NCI-H460 (cell line): ENCODE data around the gene KAZN. TPM values are rescaled to one million over a fixed set of nuclear protein-coding genes. Genes with fewer than 3 reads are reported as not detected.

Experiments
- DNase-seq: peaks from one replicate; pipeline ENCODE4 v3.0.0-alpha.2; 2016; ENCODE audit warnings: low read depth; ENCODE audit errors: extremely low read depth
- total RNA-seq: library from RNA; depleted of rRNA; stranded (reverse); fragments of >200 nt; shearing (Covaris generic); gene quantifications from 2 replicates; pipeline ENCODE4 v1.2.3, GENCODE V29; 2014

Gene KAZN
- total RNA-seq, 1 experiment from 2014 or later: 1.9 TPM

DNA sequence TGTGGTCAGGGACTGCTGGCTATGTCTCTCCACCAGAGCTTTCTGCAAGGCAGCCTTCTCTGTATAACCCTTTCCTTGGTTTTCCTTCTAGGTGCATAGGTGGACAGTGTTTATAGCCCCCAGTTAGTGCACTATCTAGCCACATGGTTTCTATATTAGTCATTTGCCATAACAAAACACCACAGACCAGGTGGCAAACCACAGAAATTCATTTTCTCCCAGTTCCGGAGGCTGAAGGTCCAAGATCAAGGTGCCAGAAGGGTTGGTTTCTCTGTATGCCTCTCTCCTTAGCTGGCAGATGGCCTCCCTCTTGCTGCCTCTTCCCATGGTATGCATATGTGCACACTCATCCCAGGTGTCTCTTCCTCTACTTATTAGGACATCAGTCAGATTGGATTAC lies 106.4 kb downstream of the KAZN start:
- DNase-seq: no peak

DNA sequence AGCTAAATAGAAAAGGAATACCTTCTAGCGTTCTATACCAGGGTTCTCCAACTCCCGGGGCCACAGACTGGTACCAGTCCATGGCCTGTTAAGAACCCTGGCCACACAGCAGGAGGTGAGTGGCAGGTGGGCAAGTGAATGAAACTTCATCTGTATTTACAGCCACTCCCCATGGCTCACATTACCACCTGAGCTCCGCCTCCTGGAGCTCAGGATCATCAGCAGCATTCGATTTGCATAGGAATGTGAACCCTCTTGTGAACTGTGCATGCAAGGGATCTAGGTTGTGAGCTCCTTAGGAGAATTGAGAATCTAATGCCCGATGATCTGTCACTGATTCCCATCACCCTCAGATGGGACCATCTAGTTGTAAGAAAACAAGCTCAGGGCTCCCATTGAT lies 107.3 kb downstream of the KAZN start:
- no peak for DNase-seq

DNA sequence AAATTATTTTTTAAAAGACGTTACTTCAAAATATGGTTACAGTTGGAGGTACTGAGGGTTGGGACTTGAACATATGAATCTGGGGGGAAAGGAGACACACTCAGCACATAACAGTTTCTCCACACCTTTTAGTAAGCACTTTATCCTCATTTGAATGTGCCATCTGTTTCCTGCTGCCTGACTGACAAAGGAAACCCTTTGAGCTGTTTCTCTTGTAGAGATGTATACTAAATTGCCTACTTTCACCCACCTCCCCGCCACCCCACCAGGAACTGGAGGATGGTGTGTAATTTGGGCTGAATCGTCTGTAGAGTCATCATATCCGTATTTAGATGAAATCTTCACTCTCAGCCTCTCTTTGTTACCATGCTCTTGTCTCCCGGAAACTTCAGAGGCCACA lies 108.1 kb downstream of the KAZN start:
- DNase-seq: no peak

DNA sequence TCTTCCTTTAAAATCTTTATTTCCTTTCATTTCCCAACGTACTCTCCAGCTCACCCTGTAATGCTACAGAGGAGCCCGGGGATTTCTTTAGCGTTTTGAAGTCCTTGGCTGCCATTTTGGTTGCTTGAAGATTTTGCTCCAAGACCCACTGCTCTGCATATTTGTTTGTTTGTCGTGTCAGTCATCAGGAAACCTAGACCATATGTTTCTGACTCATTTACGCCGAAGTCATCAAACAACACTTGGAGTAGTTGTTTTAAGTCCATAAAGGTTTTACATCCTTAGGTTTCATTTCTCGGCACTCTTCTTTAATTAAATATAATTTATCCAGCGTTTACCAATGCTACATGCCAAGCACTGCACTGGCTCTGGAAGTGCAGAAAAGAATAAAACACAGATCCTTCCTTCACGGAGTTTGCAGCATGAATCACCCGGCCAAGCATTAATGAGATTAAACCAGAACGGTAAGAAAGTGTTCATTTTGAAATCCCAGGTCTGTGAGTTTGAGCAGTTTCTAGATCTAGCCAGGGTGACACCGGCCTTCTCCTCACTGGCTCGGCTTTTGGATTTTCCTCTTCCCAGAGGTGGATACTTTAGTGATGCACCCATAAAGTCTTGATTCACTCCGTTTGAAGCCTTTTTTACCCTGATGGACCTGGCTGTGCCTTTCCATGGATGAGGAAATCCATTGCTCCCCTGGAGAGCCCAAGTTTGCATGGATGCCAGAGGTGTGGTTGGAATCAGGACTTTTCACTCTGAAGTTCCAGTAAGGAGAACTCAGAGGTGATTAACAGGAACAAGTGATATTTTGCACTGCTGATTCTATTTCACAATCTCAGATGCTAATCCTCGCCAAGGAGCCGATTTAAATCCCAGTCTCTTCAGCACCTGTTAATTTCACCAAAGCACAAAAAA lies 109.3 kb downstream of the KAZN start:
- DNase-seq: no peak

DNA sequence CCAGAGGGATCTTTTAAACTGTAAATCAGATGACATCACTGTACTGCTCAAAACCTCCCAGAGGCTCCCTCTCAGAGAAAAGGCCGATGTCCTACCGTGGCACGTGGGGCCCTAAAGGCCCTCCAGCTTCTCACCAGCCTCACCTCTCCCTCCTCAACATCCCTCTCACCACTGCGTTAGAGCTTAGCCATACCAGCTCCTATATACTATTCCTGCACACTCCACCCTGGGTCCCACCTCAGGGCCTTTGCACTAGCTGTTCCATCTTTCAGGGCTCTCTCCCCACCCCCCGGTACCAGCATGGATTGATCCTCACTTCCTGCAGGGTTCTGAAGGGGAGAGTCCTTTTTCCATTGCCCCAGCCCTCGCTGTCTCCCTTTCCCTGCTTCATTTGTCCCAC lies 111.8 kb downstream of the KAZN start:
- DNase-seq: no peak

DNA sequence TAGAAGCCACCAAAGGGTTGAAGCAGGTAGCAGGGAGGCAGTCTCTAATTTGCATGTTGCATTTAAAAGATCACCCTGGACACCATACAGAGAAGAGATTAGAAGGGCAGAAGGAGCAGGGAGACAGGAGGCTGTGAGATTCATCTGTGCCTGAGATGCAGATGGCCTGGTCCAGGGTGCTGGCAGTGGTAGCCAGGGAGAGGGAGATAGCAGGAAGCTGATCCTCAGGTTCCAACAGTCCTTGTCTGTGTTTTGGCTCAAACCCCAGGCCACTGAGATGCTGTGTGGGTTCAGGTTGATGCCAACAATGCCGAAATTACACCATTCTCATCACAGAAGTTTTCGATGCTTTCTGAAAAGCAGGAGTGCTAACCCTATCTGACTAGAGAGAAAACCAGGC lies 113.7 kb downstream of the KAZN start:
- DNase-seq: no peak

DNA sequence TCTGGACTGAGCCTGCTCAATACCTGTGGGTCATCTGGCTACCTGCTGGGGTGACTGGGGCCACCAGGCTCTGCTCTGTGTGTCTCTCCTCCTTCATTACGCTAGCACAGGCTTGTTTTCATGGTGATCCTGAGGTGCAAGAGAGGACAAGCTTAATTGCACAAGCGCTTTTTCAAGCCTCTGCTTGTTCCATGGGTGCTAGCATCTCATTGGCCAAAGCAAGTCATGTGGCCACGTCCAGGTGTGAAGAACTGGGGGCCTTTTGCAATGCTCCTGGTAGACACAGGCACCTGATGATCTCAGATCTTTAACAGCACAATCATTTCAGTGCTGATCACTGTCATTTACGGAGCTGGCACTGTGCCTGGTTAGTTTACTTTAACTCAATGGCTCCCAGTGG lies 114.6 kb downstream of the KAZN start:
- DNase-seq: no peak

DNA sequence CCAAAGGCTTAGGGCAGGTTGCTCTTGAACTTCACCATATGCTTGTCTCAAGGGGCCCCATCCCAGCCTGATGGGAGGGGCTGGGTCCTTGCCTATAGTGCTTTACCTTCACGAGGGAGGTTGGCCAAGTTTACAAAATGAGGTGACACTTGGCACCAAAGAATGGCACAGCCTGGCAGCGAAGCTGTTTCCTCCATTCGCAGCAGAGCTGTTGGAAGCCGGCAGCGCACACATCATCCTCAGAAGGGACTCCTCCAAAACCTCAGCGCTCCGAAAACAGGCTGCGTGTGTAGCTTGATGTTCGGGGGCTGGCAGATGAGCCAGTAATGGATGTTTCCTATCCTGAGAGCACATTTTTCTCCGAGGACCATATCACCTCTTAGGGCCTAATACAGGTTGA lies 116.8 kb downstream of the KAZN start:
- DNase-seq: no peak

DNA sequence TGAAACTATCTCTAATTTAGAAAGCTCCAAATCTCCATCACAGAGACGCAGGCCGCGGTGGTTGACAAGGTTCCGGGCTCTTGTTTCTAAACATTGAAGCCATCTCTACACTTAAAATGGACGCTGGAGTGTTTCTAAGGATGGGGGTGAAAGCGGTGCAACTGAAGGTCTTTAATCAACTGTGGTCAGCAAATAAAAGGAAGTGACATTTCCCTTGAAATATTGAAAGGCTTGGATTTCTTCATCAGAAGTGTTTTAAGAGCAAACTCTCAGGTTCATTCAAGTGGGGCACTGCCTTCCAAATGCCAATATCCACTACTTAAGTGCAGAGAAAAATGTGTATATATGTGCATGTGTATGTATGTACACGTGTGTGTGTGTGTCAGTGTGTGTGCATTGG lies 117.3 kb downstream of the KAZN start:
- DNase-seq: no peak

DNA sequence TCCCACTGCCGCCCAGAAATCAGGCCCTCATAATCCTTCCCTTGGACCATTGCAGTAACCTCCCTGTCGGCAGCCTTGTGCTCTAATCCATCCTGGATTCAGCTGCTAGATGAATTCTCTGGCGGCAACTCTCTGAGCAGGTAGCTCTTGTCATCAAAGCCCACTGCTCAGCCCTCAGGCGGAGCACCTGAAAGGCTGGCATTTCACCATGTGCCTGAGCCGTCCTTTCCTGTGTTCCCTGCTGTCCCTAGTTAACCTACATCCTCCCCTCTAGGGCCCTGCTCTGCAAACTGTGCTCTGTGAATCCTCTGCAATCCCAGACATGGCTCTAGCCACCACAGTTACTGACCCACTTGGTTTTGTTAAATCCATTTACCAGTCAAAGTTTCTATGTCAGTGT lies 118.0 kb downstream of the KAZN start:
- DNase-seq: no peak

DNA sequence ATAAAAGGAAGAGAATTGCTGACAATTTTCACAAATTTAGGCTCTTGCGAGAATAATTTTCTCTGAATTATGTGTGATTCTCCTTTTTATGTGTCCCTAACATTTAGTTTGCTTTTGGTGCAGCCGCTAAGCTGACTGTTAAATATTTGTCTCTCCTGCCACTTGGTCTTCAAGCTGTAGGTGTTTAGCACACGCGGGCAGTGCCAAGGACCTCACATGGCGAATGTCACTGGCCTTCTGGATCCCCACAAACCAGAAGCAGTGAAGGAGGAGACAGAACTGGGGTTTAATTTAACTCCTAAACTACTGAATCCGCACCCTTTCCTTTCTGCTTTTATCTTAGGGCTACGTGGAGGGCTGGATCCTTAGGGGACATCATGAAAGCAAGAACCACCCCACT lies 120.0 kb downstream of the KAZN start:
- DNase-seq: no peak

DNA sequence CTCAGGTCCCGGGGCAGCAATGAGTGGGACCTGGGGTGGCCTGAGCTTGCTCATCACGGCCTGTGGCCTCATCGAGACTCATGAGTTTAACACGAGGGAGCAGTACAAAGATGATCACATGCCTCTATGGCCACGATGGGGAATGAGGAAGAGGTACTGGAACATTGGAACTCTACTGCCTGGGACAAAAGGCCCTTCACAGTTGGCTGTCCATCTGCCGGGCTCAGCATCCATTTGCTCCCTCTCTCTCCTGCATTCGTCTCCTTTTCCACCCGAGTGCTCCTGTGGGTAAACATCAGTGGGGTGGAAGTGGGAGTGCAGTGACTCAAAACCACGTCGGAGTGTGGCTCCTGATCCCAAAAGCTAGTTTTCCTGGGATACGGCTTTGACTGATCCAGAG lies 124.9 kb downstream of the KAZN start:
- no peak for DNase-seq

DNA sequence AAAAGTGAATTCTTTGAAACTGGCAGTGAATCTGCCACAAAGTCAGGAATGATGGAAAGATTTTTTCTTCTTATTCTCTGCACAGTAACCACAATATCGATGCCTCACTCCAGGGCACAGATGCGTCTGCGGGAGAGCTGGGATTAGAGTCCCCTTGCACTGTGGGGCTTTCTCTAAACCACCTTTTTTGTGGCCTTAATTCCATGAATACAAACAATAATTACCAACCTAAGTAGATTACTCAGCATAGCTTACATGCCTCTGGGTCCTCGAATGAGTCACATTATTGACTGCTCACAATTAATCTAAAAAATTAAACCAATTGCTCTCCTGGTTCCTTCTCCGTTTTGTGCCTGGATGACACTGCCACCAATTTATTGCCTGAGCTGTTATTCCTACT lies 125.8 kb downstream of the KAZN start:
- no peak for DNase-seq

DNA sequence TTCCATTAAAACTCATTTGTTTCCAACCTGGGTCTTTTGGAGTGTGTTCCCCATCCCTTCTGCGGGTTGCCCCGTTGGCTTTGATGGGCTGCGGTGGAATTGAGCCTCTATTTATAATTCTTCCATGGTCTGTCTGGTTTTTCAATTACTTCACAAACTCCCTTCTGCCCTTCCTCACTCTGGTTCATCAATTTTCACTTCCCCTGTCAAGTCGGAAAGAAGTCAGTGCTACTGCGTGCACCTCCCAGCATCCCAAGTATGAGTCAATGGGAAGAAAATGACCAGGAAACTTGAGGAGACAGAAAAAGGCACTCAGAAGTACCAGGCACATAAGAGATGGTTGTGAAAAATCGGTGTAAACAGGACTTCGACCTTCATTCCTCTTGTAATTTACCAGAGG lies 126.2 kb downstream of the KAZN start:
- no peak for DNase-seq

DNA sequence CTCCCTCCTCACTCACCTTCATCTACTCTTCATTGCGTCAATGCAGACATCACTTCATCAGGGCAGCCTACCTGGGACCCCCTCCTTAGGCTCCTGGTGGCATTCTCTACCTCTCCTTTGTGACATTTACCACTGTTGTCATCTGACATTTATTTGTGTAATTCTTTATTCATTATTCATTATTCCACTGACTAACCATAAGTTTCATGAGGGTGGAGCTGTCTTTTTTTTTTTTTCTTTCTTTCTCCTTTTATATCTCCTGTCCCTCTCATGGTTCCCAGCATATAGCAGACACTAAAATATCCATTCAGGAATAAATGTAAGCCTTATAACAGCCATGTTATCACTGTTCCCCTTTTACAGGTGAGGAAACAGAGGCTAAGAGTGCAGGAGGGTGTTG lies 126.8 kb downstream of the KAZN start:
- DNase-seq: no peak

DNA sequence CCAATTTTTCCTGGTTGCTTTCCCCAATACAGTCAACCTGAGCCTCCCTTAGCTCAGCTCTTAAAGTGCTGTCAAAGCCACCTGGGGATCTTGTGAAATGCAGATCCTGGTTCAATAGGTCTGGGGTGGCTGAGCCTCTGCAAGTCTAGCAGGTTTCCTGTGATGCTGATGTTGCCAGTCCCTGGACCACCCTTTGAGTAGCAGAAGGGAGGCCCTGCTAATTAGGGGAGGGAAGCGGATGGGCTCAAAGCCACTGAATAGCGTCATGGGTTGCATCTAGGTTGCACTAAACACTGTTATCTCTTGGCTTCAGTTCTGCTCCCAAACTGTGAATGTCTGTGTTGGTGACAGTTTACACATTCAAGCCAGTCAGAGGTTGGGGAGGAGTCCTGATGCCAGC lies 127.2 kb downstream of the KAZN start:
- DNase-seq: no peak

DNA sequence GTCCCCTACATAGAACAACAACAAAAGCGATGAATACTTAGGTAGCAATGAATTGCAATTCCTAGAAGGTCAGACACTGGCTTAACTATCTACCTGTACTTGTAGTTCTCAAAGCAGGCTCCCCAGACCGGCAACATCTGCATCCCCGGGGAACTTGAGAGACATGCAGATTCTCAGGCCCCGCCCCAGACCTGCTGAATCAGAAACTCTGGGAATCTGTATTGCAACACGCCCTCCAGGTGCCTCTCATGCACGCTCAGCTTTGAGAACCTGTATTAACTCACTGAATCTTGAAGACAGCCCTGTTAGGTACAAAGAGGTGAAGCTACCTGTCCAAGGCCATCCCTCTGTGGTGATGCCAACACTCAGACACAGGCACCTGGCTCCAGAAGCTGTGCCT lies 128.1 kb downstream of the KAZN start:
- no peak for DNase-seq

DNA sequence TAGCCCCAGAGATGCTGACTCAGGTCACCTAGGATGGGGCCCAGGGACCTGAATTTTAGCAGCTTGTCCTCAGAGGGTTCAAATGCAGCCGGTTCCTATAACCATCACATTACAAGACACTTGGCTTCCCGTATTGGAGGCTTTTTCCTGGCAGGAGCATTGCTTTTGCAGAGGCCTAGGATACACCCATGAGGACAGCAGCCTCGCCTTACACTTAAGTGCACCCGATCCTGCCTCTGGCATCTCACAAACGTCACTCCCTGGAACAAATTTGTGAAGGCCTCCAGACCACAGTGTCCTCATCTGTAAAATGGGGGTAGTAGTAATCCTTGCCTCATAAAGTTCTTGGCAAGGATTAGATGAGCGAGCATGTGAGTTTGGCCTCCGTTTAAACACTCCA lies 130.0 kb downstream of the KAZN start:
- no peak for DNase-seq

DNA sequence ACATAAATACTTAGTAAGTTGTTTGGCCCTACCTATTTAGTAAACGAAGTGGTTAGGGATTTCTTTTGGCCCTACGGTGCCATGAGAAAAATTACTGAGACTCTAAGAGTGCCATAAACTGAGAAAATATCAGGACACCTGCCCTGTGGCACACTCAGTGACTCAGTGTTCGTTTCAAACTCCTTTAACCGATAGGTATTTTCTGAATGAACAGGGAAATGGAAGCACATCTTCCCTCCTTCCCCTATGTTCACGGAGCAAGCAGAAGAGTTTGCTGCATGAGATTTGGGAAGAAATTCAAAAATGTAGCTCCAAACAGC lies 134.2 kb downstream of the KAZN start:
- no peak for DNase-seq

DNA sequence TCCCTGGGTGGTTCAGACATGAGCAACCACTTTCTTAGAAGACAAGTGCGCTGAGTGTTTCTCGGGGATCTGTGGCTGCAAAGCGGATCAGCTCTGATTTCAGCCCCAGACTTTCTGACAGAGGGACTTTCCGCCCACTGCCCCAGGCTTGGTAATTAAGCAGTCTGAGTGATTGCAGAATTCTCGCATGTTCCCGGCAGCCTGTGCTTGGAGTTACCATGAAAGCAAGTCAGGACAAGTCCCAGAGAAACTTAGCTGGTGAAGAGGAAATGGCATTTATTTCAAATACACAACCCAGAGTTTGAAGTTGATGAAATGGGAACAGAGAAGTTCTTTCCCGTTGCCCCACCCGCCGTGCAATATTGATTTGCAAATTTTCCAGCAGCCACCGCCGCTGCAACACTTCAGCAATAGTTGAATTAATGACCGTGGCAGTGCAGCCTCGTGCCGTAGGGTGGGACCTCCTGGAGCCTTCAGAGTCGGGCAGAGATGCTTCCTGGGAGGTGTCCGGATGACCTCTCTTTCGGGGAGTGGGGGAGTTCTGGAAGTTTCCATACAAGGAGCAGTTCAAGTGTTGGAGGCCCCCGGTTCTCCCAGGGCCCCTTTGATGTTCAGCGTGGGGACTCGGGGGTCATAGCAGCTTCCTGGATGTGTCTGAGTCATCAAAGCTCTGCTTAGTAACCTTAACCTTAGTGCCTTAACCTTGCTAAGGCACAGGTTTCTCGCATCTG lies 134.7 kb downstream of the KAZN start:
- DNase-seq: no peak

DNA sequence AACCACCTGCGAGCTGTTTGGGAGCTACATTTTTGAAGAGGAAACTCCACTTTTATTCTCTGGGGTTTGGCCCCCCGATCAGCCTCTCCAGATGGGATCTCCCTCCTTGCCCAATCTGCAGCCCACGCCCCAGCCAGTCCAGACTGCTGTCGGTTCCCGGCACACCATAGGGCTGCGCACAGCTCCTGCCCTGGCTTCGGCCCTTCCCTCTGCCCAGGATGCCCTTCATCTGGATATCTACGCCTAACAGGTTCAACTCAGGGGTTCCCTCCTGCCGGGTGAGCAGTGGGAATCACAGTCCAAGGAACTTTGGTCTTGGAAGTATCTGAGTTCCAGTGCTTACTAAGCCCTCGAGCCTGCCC lies 135.3 kb downstream of the KAZN start:
- no peak for DNase-seq

DNA sequence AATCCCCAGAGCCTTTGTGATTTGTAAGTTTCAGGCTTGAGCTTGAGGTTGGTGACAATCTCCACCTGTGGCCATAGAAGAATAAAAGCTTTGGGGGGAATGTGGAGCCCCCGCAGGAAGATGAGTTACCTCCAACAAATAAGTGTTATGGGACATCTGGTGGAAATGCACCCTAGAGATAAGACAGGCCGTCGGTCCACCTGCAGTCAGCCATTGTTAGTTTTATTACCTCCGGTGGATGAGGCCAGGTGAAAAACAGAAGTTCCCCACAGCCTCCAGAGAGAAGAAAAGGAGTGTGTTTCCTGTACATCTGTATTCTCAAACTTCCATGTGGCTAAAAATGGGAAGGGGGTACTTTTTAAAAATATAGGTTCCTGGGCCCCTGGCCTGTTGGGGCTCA lies 137.4 kb downstream of the KAZN start:
- DNase-seq: no peak
